Endometrium (tissue), 2 donors: Measurements from ENCODE around the gene PIGT.

ENCODE experiments used
- FAIRE-seq: peaks from 2 replicates; lab custom pipeline; 2012; peaks lifted over from hg19 to GRCh38; lab: Jason Lieb, UNC
- donor health status: control.
- donor health status: control.

Gene PIGT

DNA sequence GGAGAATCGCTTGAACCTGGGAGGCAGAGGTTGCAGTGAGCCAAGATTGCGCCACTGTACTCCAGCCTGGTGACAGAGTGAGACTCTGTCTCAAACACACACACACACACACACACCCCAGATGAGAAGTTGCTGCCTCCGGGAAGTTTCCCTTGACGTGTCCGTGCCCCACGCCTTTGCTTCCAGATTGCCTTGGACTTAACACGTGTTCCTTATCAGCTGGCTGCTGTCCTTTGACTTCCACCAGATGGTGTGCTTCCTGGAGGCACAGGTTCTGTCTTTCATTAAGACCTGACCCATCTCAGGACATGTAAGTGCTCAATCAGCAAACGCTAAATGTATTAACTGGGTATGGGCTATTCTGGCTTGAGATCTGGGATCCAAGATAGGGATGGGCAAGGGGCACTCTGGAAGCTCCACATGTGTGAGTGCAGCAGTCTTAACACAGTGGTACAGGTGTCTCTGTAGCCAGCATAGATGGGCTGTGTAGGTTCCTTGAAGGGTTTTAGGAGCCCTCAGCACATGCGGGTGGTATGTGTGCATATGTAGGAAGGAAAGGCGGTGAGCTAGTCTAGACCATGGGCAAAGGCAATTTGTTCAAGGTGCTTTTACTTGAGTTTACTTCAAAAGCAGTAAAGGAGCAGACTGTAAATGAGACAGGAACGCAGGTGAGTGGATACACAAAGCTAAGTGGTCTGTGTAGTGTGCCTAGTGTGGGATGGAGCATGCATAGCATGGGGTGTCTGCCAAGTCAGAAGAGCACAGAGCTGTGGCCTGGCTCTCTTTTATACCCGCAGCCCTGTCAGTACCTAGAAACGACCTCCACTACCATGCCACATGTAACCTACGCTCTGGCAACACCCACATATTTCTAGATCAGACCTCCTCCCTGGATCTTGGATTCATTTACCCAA is 11.6 kb downstream of the PIGT start:
- FAIRE-seq, result no peak

DNA sequence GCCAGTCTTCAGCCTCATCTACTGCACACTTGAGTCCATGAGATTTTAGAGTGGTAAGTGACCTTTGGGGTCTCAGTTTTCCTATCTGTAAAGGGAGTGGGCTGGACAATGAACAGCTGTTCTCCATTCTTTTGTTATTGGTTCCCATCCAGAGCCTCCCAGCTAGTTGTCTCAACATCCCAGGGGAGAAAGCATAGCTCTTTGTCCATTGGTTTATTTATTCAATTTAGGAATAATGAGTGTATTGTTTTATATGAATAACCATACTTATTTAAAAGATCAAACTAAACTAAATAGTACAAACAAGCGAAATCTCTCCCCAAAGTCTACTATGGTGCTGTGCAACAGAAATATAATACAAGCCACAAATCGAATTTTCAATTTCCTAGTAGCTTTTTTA is 13.7 kb downstream of the PIGT start:
- no peak for FAIRE-seq

DNA sequence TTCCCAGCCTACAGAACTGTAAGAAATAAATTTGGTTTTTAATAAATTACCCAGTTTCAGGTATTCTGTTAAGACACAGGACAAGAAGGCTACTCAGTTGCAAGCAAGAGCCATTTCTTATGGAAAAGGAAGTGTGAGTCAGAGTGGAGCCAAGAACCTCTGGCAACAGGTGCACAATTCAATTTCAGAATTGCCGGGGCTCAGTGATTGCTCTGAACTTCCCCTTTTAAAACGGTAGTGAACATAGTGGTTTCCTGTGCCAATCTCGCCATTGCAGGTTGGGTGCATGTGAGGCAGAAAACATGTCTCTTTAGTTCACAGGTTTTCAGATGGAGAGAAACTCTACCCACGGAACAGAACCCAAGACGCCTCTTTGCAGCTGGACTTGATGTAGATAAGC is 16.4 kb downstream of the PIGT start:
- FAIRE-seq, result no peak

DNA sequence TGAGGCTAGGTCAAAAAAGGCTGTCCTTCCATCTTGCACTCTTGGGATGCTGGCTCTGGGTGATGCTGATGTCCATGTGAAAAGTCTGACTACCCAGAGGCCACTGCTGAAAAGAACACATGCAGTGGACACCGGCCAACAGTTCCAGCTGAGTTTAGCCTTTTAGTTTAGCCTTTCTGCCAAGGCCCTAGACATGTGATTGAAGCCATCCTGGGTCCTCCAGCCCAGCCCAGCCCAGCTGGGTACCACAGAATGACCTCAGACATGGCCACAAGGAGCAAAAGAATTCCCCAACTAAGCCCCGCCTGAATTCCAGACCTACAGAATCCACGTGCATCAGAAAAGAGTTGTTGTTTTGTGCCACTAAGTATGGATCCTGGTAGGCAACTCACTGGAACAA is 17.4 kb downstream of the PIGT start:
- FAIRE-seq, result no peak

DNA sequence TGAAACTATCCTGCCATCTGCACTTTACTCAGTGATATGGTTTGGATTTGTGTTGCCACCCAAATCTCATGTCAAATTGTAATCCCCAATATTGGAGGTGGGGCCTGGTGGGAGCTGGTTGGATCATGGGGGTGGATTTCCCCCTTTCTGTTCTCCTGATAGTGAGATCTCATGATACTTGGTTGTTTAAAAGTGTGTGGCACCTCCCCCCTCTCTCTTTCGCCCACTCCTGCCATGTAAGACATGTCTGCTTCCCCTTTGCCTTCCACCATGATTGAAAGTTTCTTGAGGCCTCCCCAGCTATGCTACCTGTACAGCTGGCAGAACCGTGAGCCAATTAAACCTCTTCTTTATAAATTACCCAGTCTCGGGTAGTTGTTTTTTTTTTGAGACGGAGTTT is 18.0 kb downstream of the PIGT start:
- no peak for FAIRE-seq

DNA sequence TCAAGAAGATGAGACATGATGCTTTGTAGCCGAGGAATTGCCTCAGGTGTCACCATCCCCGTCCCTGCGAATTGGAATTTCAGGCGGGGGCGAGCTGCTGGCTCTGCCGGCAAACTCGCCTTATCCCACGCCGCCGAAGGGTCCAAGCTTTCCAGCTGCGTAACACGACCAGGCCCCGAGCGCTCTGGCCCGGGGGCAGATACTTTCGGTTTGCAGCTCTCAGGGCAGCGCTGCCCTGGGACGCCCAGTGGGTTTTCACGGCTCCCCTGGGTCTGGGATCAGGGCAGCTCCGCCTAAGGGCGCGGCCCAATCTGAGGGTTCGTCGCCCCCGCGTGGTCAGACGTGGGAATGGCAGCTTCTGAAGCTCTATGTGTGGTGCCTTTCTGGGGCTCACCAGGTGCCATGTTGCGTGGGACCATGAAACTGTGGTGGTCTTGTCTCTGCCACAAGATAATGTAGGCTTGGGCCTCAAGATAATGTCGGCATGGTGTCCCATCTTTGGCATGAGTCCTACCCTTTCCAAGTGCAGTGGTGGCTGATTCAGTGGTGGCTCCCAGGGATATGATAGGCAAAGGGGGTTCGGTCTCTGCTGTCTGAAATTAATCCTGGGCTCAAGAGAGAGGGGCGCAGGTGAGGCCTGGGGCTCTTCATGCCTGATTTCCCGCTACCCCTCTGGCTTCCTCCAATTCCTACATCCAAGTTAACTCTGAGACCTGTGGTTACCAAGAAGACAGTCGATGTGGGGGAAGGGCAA is 21.0 kb downstream of the PIGT start:
- FAIRE-seq, result no peak

DNA sequence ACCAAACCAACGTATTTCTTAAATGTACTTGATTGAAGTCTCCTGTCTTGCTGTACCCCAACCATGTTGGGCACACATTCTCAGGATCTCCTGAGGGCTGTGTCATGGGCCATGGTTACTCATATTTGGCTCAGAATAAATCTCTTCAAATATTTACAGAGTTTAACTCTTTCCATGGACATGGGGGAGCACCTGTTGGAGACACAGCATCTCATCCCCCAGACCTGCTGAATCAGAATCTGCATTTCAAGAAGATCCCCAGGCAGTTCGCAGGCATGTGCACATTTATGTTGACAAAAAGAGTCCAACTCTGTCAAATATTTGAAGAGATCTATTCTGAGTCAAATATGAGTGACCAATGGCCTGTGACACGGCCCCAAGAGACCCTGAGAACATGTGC is 24.5 kb downstream of the PIGT start:
- no peak for FAIRE-seq

DNA sequence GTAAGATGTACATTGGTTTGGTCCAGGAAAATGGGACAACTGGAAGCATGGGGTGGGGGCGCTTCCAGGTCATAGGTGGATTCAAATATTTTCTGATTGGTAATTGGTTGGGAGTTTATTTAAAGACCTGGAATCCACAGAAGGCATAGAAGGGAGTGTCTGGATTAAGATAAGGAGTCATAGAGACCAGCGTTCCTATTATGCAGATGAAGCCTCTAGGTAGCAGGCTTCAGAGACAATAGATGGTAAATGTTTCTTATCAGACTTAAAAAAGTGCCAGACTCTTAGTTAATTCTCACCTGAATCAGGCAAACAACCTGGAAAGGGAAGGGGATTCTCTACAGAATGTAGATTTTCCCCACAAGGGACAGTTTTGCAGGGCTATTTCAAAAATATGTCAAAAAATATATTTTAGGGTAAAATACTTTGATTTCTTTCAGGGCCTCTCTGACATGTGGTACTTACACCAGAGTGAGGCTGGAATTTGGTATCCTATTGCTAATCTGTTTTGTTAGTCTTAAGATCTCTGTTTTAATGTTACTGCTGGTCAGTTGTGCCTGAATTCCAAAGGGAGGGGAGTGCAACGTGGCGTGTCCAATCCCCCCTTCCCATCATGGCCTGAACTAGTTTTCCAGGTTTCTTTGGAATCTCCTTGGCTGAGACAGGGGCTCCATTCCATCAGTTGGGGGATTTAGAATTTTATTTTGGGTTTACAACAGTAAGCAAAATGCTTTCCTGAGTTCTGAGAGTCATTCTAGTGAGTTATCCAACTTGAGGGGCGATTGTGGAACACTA is 25.1 kb downstream of the PIGT start:
- no peak for FAIRE-seq

DNA sequence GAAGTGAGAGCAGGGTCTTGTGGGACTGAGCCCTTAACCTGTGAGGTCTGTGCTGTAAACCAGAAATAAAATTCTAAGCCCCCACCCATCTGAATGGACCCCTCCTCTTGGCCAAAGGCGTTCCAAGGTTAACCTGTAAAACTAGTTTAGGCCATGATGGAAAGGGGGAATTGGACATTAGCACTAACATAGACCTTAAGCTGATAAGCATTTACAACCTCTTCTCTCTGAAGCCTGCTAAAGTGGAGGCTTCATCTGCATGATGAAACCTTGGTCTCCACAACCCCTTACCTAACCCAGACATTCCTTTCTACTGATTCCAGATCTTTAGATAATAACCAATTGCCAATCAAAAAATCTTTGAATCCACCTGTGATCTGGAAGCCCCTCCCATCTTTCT is 25.8 kb downstream of the PIGT start:
- FAIRE-seq, result no peak

DNA sequence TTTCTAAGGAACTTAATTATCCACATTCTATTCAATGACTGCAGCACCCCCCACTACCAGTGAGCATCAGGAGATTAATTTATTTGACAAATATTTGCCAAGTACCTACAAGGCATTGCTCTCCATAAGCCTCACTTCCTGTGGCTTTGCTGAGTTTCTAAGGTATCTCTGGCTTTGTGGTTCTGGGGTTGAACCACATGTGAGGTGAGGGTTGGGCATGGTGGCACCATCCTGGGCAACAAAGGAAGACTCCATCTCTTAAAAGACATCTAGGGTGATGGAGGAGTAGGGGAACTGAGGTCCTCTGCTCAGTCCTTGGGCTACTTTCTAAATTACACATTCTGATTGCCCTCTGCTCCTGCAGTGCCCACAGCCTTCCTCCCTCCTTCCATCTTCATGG is 28.1 kb downstream of the PIGT start:
- no peak for FAIRE-seq

DNA sequence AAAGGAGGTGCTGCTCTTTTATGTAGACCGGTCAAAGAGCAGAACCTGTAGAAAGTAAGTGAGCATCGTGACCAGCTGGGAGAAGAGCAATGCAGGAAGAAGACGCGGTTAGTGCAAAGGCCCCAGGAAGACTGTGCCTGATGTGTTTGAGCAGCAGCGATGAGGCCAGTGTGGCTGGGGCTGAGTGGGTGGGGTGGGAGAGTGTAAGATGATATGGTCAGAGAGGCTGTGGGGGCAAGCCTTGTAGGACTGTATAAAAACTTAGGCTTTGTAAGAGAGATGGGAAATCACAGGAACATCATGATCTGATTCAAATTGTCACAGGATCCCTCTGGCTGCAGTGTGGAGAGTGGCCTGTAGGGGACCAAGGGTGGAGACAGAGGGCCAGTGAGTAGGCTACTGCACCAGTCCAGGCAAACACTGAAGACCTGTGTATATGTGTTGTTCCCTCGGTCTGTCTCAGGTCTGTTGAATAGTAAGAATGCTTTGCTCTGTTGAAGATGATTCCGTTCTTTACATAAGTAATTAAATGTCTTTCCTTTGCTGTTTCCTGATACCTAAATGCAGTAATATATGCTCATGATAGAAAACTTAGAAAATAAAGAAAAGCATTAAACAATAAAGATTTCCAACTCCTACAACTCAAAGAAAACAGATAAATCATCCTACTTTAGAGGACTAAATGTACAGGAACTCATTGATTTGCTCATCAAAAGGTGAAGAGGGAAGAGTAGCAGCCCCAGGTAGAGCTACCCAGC is 30.0 kb downstream of the PIGT start:
- no peak for FAIRE-seq

DNA sequence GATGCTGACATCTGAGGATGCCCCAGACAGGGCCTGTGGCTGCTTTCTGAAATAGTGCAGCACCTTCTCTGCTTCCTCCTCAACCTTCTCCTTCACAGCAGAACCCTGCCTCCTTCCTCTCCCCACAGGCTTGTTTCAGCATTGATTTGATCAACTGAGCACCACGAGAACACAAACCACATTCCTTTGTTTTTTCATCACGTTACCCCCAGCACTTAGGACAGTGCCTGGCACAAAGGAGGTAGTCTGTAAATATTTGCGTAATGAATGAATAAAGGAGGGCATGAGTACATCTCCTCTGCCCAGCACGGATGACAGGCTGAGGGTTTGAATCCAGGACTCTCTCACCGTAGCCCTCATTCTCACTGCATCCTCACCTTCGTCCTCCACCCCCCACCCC is 32.3 kb downstream of the PIGT start:
- FAIRE-seq, result no peak

DNA sequence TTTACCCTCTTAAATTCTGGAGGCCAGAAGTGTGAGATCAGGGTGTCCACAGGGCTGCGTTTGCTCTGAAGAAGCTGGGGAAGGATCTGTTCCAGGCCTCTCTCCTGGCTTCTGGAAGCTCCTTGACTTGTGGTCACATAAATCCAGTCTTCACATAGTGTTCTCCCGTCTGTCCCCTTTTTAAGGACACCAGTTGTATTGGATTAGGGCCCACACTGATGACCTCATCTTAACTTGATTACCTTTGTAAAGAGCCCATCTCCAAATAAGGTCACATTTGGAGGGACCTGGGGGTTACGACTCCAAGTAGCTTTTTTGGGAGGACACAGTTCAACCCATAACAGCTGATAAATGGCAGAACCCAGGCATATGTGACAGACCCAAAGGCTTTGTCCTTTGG is 33.6 kb downstream of the PIGT start:
- no peak for FAIRE-seq

DNA sequence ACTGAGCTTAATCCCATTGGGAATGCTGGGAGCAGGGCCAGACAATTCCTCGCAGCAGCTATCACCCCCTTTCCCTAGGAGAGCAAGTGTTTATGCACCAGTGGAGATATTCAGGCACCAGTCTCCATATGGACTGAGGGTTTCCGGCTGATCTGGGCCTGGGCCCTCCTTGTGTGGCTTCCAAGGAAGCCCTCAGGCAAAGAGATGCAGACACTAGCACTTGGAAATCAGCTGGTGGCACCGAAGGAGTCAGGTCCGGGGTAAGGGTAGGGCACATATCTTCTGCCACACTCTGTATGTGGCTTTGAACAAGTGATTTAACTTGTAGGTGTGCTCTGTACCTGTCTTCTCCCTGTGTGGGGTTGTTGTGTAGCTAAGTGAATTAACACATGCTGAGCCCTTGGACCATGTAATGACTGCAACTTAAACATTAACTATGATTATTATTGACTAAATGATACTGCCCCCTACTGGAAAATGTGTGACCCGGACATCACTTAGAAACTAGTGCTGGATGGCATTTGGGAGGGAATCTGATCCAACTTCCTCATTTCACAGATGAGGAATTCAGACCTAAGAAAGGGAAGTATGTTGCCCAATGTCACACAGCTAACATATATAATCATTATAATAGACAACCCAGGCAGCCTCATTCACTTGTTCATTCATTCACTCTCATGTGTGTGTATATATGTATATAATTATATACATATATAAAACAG is 34.3 kb downstream of the PIGT start:
- no peak for FAIRE-seq

DNA sequence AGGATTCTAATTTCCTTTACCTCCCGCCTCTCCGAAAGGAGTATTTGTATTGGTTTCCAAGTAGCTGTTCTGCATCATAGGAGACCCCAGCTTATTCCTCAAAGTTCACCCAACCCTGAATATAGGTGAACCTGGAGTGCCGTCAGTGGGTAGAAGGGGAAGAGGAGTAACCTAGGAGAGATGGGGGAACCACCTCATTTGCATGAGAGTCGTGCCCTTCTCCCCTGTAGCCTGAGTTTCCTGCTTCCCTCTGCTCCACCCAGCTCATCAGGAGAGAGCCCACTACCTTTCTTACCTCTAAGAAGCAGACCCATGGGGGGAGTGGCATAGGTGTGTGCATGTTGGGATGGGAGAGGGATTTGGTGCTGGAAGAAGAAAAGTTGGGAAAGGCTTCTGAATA is 36.3 kb downstream of the PIGT start:
- no peak for FAIRE-seq

DNA sequence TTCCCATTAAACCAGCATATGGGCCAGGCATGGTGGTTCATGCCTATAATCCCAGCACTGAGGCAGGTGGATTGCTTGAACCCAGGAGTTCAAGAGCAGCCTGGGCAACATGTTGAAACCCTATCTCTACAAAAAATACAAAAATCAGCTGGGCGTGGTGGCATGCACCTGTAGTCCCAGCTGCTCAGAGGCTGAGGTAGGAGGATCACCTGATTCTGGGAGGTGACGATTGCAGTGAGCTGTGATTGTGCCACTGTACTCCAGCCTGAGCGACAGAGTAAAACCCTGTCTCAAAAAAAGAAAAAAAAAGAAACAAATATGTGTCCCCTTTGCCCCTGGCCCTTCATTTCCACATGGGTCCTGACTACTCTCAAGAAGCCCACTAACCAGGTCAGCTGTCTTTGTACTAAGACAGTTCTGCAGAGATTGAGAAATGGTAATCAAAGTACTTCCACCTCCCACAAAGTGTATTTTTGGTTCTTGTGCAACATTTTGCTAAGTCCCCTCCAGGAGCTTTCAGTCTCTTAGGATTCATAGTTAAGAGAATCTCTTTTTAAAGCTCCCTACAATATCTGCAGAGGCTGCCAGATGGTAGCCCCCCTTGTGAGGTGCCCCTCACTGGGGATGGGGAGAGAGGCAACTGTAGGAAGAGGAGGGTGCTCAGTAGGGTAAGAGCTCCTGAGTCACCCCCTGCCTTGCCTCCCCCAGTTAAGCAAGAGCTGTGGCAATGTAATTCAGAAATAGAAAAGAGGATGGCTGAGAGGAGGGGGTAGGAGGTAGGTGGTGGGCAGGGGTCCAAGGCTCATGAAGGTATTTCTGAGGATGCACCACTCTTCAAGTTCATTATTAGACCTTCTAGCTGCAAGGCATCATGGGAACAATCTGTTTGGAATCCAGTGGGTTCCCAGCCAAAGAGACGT is 37.1 kb downstream of the PIGT start:
- no peak for FAIRE-seq

DNA sequence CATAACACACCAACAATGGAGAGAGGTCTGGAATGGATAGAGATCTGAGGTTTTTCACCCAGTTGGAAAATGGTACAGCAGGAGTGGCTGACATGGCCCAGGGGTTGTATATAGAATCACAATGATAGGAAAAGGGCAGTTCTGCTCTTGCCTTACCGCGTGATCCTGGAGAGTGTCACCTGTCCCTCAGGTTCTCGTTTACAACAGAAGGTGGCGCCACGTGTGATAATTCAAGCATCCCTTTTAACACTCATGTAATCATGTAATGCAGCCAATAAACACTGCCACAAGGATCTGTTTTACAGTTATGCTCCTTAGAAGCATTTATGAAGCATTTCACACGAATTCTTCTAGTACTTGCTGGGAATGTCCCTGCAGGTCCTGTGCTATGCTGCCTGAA is 40.7 kb downstream of the PIGT start:
- no peak for FAIRE-seq

DNA sequence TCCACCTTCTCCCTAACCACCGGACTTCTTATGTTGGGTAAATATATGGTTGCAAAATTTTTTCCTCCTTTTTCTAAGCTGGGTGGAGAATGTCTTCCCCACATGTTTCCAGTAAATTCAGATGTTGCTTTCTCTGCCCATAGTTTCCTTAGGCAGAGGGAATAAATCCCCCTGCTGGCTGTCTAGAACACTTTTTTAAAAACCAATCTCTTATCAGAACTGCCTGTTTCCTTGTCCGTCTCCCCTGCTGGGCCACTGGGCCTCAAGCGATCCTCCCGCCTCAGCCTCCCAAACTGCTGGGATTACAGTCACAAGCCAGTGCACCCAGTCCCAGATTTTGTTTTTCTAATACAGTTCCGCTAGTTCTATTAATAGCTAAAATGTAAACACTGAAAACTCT is 43.7 kb downstream of the PIGT start:
- no peak for FAIRE-seq

DNA sequence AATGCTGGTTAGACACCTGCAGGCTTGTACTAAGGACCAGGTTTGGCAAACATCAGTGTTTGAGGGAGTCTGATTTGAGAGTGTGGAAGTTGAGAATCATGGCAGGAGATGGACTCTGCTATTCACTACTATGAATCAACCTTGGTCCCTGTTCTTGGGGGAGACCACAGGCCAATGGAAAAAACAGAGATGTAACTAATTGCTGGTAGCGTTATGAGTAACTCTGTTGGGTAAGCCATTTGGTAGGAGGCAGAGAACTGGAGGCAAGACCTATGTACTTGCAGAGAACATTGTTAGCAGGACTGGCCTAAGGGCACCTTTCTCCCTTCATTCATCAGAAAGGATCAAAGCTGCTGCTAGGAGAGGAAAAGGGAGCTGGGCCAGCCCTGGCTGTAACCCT is 45.3 kb downstream of the PIGT start:
- no peak for FAIRE-seq
